ENCODE results near the gene RIPOR3. TPM values are rescaled to one million over a fixed set of nuclear protein-coding genes. Genes with fewer than 3 reads are reported as not detected.

Gene RIPOR3
- total RNA-seq, 3 donors from 2014 or later (not counting 1 experiment from before 2014, with no cell fraction given), result 0.45 TPM; not detected in 2

GRCh38 chr20:50726955-50727791 is 35.8 kb upstream of the RIPOR3 start:
- H3K4me3 Mint-ChIP-seq, result no peak overlapping the region
- Histone ChIP-seq H3K4me3 (ENCODE audit: low read length) (no peak overlapping the region), H3K36me3 (ENCODE audit: control insufficient read depth, insufficient read depth, low read length) (no peaks in the 10 kb centered on the region), H3K27me3 (ENCODE audit: control insufficient read depth, insufficient read depth, low read length) (no peaks in the 10 kb centered on the region), H3K9me3 (ENCODE audit: control insufficient read depth, insufficient read depth, low read length) (no peaks in the 10 kb centered on the region), H3K4me1 (ENCODE audit: control insufficient read depth, insufficient read depth, low read length) (peaks cover 11% of the 10 kb centered on the region), H3K27ac (ENCODE audit: low read length) (no peak overlapping the region)
- WGBS (ENCODE audit: insufficient coverage), result 87% methylated on average over 3 of the region's 4 CpGs
- no peaks in the 10 kb centered on the region for H3K36me3 Mint-ChIP-seq
- ATAC-seq, result no peak
- TF ChIP-seq, protein P1, sequence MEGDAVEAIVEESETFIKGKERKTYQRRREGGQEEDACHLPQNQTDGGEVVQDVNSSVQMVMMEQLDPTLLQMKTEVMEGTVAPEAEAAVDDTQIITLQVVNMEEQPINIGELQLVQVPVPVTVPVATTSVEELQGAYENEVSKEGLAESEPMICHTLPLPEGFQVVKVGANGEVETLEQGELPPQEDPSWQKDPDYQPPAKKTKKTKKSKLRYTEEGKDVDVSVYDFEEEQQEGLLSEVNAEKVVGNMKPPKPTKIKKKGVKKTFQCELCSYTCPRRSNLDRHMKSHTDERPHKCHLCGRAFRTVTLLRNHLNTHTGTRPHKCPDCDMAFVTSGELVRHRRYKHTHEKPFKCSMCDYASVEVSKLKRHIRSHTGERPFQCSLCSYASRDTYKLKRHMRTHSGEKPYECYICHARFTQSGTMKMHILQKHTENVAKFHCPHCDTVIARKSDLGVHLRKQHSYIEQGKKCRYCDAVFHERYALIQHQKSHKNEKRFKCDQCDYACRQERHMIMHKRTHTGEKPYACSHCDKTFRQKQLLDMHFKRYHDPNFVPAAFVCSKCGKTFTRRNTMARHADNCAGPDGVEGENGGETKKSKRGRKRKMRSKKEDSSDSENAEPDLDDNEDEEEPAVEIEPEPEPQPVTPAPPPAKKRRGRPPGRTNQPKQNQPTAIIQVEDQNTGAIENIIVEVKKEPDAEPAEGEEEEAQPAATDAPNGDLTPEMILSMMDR (IDR thresholded peaks at IDR 0.05), result no peak
- DNase-seq, result no peak
- intact Hi-C loops (cut with micrococcal nuclease), result no loop called here
- peaks cover under 1 to 9% of the 10 kb centered on the region in 2 donors for H3K4me1 Mint-ChIP-seq
- no peaks in the 10 kb centered on the region for H3K9me3 Mint-ChIP-seq
- H3K27me3 Mint-ChIP-seq (ENCODE audit: low read depth in 2 of 2), result peaks cover 0 to 6% of the 10 kb centered on the region in 2 donors
- H3K27ac Mint-ChIP-seq, result no peak overlapping the region

DNA sequence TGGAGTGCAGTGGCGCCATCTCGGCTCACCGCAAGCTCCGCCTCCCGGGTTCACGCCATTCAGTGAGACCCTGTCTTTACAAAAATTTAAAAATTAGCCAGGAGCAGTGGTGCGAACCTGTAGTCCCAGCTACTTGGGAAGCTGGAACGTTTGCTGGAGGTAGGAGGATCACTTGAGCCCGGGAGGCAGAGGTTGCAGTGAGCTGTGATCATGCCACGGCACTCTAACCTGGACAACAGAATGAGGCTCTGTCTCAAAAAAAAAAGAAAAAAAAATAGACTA is 34.3 kb upstream of the RIPOR3 start:
- Histone ChIP-seq H3K9me3 (ENCODE audit: control insufficient read depth, insufficient read depth, low read length) (no peaks in the 10 kb centered on the region), H3K4me3 (ENCODE audit: low read length) (no peak overlapping the region), H3K36me3 (ENCODE audit: control insufficient read depth, insufficient read depth, low read length) (no peaks in the 10 kb centered on the region), H3K27me3 (ENCODE audit: control insufficient read depth, insufficient read depth, low read length) (no peaks in the 10 kb centered on the region), H3K27ac (ENCODE audit: low read length) (no peak overlapping the region), H3K4me1 (ENCODE audit: control insufficient read depth, insufficient read depth, low read length) (peaks cover 6% of the 10 kb centered on the region)
- WGBS (ENCODE audit: insufficient coverage), result 94% methylated on average over 10 of the region's 10 CpGs
- DNase-seq (no peak), ATAC-seq (no peak)
- no peaks in the 10 kb centered on the region for H3K36me3 Mint-ChIP-seq
- H3K4me1 Mint-ChIP-seq, result peaks cover 0 to 6% of the 10 kb centered on the region in 2 donors
- TF ChIP-seq, protein P1 (IDR thresholded peaks at IDR 0.05), result no peak
- intact Hi-C loops (cut with micrococcal nuclease), result no loop called here
- H3K4me3 Mint-ChIP-seq, result no peak overlapping the region
- H3K27me3 Mint-ChIP-seq (ENCODE audit: low read depth in 2 of 2), result peaks cover 0 to 6% of the 10 kb centered on the region in 2 donors
- H3K27ac Mint-ChIP-seq, result no peak overlapping the region
- H3K9me3 Mint-ChIP-seq, result no peaks in the 10 kb centered on the region

DNA sequence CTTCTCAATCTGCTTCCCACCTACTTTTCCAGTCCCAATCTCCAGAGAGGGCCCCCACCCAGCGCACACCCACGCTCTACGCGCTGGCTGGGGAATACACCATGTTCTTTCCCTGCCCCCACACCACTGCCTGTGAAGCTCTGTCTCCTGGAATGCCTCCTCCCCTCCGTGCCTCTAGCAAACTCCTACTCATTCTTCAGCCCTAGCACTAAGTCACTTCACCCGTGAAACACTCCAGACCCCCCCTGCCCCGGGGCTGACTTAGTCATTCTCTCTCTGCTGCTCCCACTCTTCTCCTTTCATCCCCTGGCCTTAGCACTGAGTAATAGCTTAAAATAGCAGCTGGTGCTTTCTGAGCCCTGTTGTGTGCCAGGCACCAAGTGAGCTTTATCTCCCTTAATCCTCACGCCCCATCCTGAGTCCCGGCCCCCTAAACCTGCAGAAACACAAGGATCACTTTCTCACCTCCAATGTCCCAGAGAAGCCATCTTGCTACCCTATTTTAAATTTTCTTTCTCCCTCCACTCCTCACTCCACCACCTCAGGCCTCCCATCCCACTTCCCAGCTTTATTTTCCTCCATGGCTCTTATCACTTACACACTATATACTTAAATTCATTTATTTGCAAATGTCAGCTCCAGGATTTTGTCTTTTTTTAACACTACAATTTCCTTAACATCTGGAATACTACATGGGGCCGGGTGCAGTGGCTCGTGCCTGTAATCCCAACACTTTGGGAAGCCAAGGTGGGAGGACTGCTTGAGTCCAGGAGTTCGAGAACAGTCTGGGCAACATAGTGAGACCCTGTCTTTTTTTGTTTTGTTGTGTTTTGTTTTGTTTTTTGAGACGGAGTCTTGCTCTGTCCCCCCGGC is 33.7 kb upstream of the RIPOR3 start:
- Histone ChIP-seq H3K4me3 (ENCODE audit: low read length) (no peak overlapping the region), H3K9me3 (ENCODE audit: control insufficient read depth, insufficient read depth, low read length) (no peaks in the 10 kb centered on the region), H3K27me3 (ENCODE audit: control insufficient read depth, insufficient read depth, low read length) (no peaks in the 10 kb centered on the region), H3K36me3 (ENCODE audit: control insufficient read depth, insufficient read depth, low read length) (no peaks in the 10 kb centered on the region), H3K4me1 (ENCODE audit: control insufficient read depth, insufficient read depth, low read length) (no peaks in the 10 kb centered on the region), H3K27ac (ENCODE audit: low read length) (no peak overlapping the region)
- WGBS (ENCODE audit: insufficient coverage), result 84% methylated on average over 14 of the region's 14 CpGs
- Mint-ChIP-seq H3K4me1 (peaks cover 0 to under 1% of the 10 kb centered on the region in 2 donors), H3K4me3 (no peak overlapping the region), H3K9me3 (no peaks in the 10 kb centered on the region), H3K27ac (no peak overlapping the region), H3K36me3 (no peaks in the 10 kb centered on the region), H3K27me3 (ENCODE audit: low read depth in 2 of 2) (peaks cover 0 to 6% of the 10 kb centered on the region in 2 donors)
- TF ChIP-seq, protein P1 (IDR thresholded peaks at IDR 0.05), result no peak
- intact Hi-C loops (cut with micrococcal nuclease), result no loop called here
- ATAC-seq (no peak), DNase-seq (no peak)

All from natural killer cell (primary cell).